ENCODE results near the gene GLIS2.

GLIS2 gene

GRCh38 chr16:4364196-4365013 is 48.5 kb downstream of the GLIS2 start:
- H3K4me3 ChIP-seq (replicated peaks; ENCODE audit: low read depth, low read length) = no peak overlapping the region
- no peak for TF ChIP-seq CTCF (IDR thresholded peaks at IDR 0.05; ENCODE audit: low read depth, low read length, missing control alignments)
- DNase-seq (ENCODE audit: extremely low read depth, low read depth) = no peak

GRCh38 chr16:4365014-4365406 is 49.1 kb downstream of the GLIS2 start:
- no peak overlapping the region for H3K4me3 ChIP-seq (replicated peaks; ENCODE audit: low read depth, low read length)
- no peak for TF ChIP-seq CTCF (IDR thresholded peaks at IDR 0.05; ENCODE audit: low read depth, low read length, missing control alignments)

GRCh38 chr16:4365615-4366014 is 49.7 kb downstream of the GLIS2 start:
- no peak for TF ChIP-seq CTCF (IDR thresholded peaks at IDR 0.05; ENCODE audit: low read depth, low read length, missing control alignments)
- no peak for DNase-seq (ENCODE audit: extremely low read depth, low read depth)
- H3K4me3 ChIP-seq (replicated peaks; ENCODE audit: low read depth, low read length) = no peak overlapping the region

More at GRCh38 chr16:4365014-4365406, 49.1 kb downstream of the GLIS2 start:
- no peak for DNase-seq (ENCODE audit: extremely low read depth, low read depth)

DNA sequence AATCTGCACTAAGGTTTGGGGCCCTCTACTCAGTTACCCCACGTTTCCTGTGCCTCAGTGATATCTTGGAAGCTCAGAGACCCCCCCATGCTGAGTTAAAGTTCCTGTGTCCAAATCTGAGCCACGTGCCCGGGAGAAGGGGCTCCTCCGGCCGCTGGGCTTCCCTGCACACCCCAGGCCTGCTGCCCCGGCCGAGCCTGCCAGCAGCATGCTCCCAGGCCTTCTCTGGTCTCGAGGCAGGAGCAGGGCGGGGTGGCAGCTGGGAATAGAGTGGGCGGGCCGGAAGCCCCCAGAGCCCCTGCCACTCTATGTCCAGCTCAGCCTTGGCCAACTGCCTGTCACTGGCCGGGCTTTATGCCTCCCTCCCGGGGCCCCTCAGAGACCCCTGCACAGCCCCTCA is 50.1 kb downstream of the GLIS2 start:
- H3K4me3 ChIP-seq (replicated peaks; ENCODE audit: low read depth, low read length) = no peak overlapping the region
- no peak for DNase-seq (ENCODE audit: extremely low read depth, low read depth)
- TF ChIP-seq CTCF (IDR thresholded peaks at IDR 0.05; ENCODE audit: low read depth, low read length, missing control alignments) = no peak

GRCh38 chr16:4367393-4367856 is 51.6 kb downstream of the GLIS2 start:
- no peak overlapping the region for H3K4me3 ChIP-seq (replicated peaks; ENCODE audit: low read depth, low read length)
- no peak for DNase-seq (ENCODE audit: extremely low read depth, low read depth)
- TF ChIP-seq CTCF (IDR thresholded peaks at IDR 0.05; ENCODE audit: low read depth, low read length, missing control alignments) = no peak

- no peak for TF ChIP-seq CTCF (IDR thresholded peaks at IDR 0.05; ENCODE audit: low read depth, low read length, missing control alignments)
- no peak for DNase-seq (ENCODE audit: extremely low read depth, low read depth)
- H3K4me3 ChIP-seq (replicated peaks; ENCODE audit: low read depth, low read length) = no peak overlapping the region
Measured at GRCh38 chr16:4369007-4369733, 53.3 kb downstream of the GLIS2 start.
